Measurements from ENCODE around the gene PLA2G2D. TPM values are rescaled to one million over a fixed set of nuclear protein-coding genes. Genes with fewer than 3 reads are reported as not detected.

The PLA2G2D gene
- total RNA-seq, 1 experiment from 2014 or later: not detected

- H3K27ac ChIP-seq: no peak overlapping the region
These were observed 31.0 kb upstream of the PLA2G2D start for GRCh38 chr1:20150326-20150705.

DNA sequence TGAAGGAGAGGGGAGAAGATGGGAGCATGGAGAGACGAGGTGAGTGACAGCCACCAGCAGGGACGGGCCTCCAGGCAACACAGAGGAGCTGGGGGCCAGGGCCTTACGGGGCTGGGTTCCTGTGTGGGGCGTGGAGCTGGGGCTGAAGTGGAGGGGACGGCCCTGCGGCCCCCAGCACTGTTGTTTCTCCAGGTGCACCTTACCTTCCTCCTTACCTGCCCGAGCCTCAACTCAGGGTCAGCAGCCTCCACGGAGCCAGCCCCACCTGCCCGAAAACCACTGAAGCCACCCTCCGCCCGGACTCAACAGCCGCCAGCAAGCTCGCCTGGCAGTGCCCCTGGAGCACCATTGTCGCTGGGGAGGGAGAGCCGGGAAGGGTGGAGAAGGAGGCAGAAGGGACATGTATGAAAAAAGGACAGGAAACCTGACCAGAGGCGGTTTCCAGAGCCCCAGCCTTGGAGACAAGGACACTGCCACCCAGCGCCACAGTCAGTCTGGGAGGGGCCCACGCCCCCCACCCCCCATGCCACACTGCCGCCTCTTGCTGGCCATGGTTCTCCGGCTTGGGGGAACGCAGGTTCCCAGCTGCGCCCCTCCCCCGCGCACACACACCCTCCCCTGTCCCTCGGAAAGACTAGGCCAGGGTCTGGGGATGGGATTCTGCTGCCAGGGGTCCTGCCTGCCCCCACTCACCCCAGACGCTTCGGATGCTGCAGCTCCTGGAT lies 30.4 kb upstream of the PLA2G2D start:
- Histone ChIP-seq H3K9me3 (replicated peaks) (no peaks in the 10 kb centered on the region), H3K27me3 (replicated peaks) (no peaks in the 10 kb centered on the region), H3K4me3 (no peak overlapping the region), H3K4me1 (replicated peaks) (peaks cover 4% of the 10 kb centered on the region), H3K36me3 (no peaks in the 10 kb centered on the region), H3K27ac (no peak overlapping the region)
- DNase-seq (ENCODE audit: low read depth in 1 of 2, low spot score in 2 of 2): no peak

More at GRCh38 chr1:20150326-20150705, 31.0 kb upstream of the PLA2G2D start:
- Histone ChIP-seq H3K36me3 (no peaks in the 10 kb centered on the region), H3K4me3 (no peak overlapping the region), H3K4me1 (replicated peaks) (peaks cover 4% of the 10 kb centered on the region), H3K27me3 (replicated peaks) (no peaks in the 10 kb centered on the region), H3K9me3 (replicated peaks) (no peaks in the 10 kb centered on the region)
- no peak for DNase-seq (ENCODE audit: low read depth in 1 of 2, low spot score in 2 of 2)

DNA sequence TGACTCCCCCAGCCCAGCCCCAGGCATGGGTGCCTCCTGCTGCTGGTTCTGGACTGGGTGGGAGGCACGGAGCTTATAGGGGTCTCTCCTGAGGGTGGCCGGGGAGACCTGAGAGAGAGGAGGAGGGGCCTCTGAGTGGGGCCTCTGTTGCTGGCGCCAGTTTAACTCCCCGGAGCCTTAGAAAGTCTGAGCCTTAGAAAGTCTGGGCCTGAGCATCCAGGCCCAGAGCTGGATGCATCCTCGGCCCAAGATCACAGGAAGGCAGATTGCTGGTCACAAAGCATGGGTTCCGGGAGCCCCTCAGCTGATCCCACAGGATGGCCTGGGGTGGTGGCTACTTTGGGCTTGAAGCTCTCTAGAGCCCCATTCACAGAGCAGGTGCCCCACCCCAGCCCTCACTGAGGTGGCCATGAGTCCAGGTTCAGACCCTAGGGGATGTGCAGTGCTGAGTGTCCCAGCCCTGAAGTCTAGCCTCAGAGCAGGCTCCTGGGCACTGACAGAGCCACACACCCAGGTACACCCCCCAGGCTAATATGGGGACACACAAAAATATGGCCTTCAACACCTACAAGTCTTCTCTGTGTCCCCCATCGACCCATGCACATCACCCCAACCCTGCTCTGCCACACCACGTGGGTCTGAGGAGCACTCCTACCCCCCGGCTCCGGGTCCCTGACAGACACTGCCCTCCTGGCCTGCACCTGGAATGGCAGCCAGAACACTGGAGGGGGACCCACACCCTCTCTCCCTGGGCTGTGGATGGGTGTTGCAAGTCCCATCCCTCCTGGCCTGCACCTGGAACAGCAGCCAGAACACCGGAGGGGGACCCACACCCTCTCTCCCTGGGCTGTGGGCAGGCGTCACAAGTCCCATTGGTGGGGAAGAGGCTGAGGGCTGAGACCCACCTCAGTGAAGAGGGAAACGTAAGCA lies 29.5 kb upstream of the PLA2G2D start:
- H3K27me3 ChIP-seq (replicated peaks): no peaks in the 10 kb centered on the region
- no peaks in the 10 kb centered on the region for H3K9me3 ChIP-seq (replicated peaks)
- no peaks in the 10 kb centered on the region for H3K36me3 ChIP-seq
- DNase-seq (ENCODE audit: low read depth in 1 of 2, low spot score in 2 of 2): no peak
- peaks cover 4% of the 10 kb centered on the region for H3K4me1 ChIP-seq (replicated peaks)
- H3K4me3 ChIP-seq: no peak overlapping the region
- H3K27ac ChIP-seq: no peak overlapping the region

GRCh38 chr1:20147846-20148570 lies 28.7 kb upstream of the PLA2G2D start:
- Histone ChIP-seq H3K27me3 (replicated peaks) (no peaks in the 10 kb centered on the region), H3K4me3 (no peak overlapping the region), H3K9me3 (replicated peaks) (no peaks in the 10 kb centered on the region), H3K4me1 (replicated peaks) (peaks cover 4% of the 10 kb centered on the region), H3K36me3 (no peaks in the 10 kb centered on the region), H3K27ac (no peak overlapping the region)
- DNase-seq (ENCODE audit: low read depth in 1 of 2, low spot score in 2 of 2): no peak

GRCh38 chr1:20143734-20144565 lies 24.6 kb upstream of the PLA2G2D start:
- Histone ChIP-seq H3K9me3 (replicated peaks) (no peaks in the 10 kb centered on the region), H3K27ac (no peak overlapping the region), H3K27me3 (replicated peaks) (no peaks in the 10 kb centered on the region; the same call in 1 of the 2 replicates), H3K4me1 (replicated peaks) (no peaks in the 10 kb centered on the region), H3K36me3 (no peaks in the 10 kb centered on the region), H3K4me3 (no peak overlapping the region)
- DNase-seq (ENCODE audit: low read depth in 1 of 2, low spot score in 2 of 2): no peak

GRCh38 chr1:20143318-20143717 lies 24.0 kb upstream of the PLA2G2D start:
- Histone ChIP-seq H3K4me1 (replicated peaks) (no peaks in the 10 kb centered on the region), H3K27ac (no peak overlapping the region), H3K4me3 (no peak overlapping the region), H3K27me3 (replicated peaks) (no peaks in the 10 kb centered on the region; the same call in 1 of the 2 replicates), H3K36me3 (no peaks in the 10 kb centered on the region), H3K9me3 (replicated peaks) (no peaks in the 10 kb centered on the region)
- DNase-seq (ENCODE audit: low read depth in 1 of 2, low spot score in 2 of 2): no peak

DNA sequence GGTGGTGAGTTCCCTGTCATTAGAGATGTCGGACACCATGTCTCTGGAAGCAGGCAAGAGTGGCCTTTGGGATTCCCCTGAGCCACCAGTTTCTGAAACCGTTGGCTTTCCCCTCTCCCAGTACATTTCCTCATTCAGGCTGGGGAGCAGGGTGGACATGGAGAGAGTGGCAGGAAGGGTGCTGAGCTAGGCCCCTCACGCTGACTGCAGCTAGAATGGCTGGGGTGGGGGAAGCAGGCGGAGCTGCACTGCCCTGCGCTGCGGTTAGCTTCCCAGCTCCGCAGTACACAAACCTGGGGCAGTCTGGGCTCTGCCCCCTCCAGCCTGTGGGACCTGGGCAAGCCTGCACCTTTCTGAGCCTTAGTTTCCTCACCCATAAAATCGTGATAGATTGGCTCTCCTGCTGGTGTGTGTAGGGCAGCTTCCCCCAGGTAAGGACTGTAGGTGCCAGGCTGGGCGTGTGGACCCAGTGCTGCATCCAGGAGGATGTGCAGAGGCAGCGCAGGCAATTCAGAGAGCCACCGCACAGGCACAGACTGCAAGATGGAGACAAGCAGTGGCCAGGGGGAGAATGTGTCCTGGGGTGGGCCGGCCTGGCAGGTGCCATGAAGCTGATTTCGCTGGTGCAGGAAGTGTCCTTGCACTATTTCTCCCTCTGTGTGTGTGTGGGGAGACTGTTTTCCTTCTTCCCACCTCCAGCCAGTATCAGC lies 22.8 kb upstream of the PLA2G2D start:
- Histone ChIP-seq H3K36me3 (no peaks in the 10 kb centered on the region), H3K4me3 (no peak overlapping the region)
- DNase-seq (ENCODE audit: low read depth in 1 of 2, low spot score in 2 of 2): no peak

DNA sequence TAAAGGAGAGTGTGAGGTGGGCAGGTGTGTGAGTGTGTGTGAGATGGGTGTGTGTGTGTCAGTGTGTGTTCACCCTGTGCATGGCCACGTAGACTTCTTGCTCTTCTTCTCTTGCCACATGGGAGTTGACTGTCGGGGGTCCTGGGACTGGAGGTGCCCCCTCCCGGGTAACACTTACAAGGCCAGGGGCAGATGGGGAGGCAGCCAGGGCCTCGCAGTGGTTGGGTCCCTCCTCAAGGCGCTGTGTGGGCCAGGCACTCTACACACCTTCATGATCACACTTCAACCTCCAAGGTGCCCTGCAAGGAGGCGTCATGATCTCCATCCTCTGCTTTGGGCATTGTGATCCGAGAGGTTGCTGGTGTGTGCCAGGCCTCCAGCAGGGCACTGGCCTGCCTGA lies 22.1 kb upstream of the PLA2G2D start:
- Histone ChIP-seq H3K4me1 (replicated peaks) (no peaks in the 10 kb centered on the region), H3K27me3 (replicated peaks) (no peaks in the 10 kb centered on the region; the same call in 1 of the 2 replicates), H3K36me3 (no peaks in the 10 kb centered on the region), H3K4me3 (no peak overlapping the region), H3K9me3 (replicated peaks) (no peaks in the 10 kb centered on the region), H3K27ac (no peak overlapping the region)
- DNase-seq (ENCODE audit: low read depth in 1 of 2, low spot score in 2 of 2): no peak

More for the DNA sequence above, 22.8 kb upstream of the PLA2G2D start:
- Histone ChIP-seq H3K9me3 (replicated peaks) (no peaks in the 10 kb centered on the region), H3K27me3 (replicated peaks) (no peaks in the 10 kb centered on the region; the same call in 1 of the 2 replicates), H3K27ac (no peak overlapping the region), H3K4me1 (replicated peaks) (no peaks in the 10 kb centered on the region)

- no peak for DNase-seq (ENCODE audit: low read depth in 1 of 2, low spot score in 2 of 2)
- Histone ChIP-seq H3K27me3 (replicated peaks) (no peaks in the 10 kb centered on the region; the same call in 1 of the 2 replicates), H3K4me1 (replicated peaks) (no peaks in the 10 kb centered on the region), H3K27ac (no peak overlapping the region), H3K4me3 (no peak overlapping the region), H3K36me3 (no peaks in the 10 kb centered on the region), H3K9me3 (replicated peaks) (no peaks in the 10 kb centered on the region)
These were observed 21.7 kb upstream of the PLA2G2D start for GRCh38 chr1:20141001-20141400.

DNA sequence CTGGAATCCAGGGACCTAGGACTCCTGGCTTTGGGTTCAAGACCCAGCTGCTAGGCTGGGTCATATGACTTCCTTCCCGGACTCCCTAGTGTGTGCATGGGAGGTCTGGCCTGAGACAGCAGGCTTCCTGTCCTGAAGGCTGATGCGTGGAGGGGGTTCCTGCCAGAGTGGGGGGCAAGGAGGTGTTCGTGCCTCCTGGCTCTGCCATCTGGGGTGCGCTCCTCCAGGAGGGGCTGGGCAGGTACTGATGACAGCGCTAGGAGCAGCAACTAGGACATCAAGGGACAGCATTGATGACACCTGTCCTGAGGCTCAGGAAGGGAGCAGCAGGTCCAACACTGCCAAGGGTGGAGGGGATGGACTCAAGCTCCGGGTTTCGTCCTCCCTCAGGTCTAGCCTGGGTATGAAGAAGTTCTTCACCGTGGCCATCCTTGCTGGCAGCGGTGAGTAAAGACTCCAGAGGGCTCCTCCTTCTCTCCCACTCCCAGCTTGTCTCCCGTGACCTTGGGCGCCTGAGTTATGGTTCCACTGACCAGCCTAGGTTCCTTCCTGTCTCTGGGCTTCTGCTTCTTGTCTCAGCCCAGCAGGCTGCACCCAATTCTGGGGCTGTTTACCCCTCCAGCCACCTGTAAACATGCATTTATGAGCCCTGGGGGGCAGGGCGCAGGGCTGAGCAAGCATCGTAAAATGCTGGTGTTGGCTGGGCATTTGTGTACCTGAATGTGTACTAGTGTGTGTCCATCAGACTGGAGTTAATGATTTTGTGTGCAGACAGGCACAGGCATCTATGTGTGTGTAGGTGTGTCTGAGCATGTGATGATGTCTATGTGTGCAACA lies 20.7 kb upstream of the PLA2G2D start:
- H3K4me1 ChIP-seq (replicated peaks): no peaks in the 10 kb centered on the region
- H3K9me3 ChIP-seq (replicated peaks): no peaks in the 10 kb centered on the region
- H3K27ac ChIP-seq: no peak overlapping the region
- no peak overlapping the region for H3K4me3 ChIP-seq
- no peak for DNase-seq (ENCODE audit: low read depth in 1 of 2, low spot score in 2 of 2)
- H3K27me3 ChIP-seq (replicated peaks): no peaks in the 10 kb centered on the region; the same call in 1 of the 2 replicates
- H3K36me3 ChIP-seq: no peaks in the 10 kb centered on the region

DNA sequence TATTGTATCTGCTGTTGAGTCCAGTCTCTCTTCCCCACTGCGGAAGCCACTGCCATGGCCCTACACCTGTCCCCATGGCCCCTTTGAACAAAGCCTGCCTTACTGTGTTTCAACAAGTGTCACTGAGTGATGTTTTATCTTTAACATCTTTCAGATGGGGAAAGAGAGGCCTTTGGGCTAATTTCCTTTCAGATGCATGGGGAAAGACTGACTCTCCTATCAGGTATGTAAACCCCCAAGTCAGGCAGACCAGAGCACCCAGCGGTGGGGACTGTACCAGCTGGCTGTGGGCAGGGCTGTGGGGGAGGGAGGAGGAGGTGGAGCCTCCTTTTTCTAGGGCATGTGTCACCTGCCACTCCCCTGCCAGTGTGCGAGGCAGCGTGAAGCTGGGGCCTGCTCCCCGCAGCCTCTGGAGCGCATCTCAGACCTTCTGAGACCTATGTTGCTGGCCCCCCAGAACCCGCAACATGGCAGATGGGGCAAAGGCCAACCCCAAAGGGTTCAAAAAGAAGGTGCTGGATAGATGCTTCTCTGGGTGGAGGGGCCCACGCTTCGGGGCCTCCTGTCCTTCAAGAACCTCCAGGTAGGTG lies 19.7 kb upstream of the PLA2G2D start, which contains the start of gene PLA2G2F:
Gene PLA2G2F, plus strand, starts transcription at position 363 of the 590 bp plus-strand sequence. Its CDS starts 105 bp downstream, at position 468.
- H3K36me3 ChIP-seq: no peaks in the 10 kb centered on the region
- H3K4me3 ChIP-seq: no peak within 1 kb of the TSS
- H3K9me3 ChIP-seq (replicated peaks): no peaks in the 10 kb centered on the region
- no peak for DNase-seq (ENCODE audit: low read depth in 1 of 2, low spot score in 2 of 2)
- H3K4me1 ChIP-seq (replicated peaks): no peaks in the 10 kb centered on the region
- no peaks in the 10 kb centered on the region; the same call in 1 of the 2 replicates for H3K27me3 ChIP-seq (replicated peaks)
- H3K27ac ChIP-seq: no peak within 1 kb of the TSS

Data from SJSA1 (cell line).